Heart left ventricle (tissue), 16 donors: Measurements from ENCODE around the gene FBXO33. TPM values are rescaled to one million over a fixed set of nuclear protein-coding genes. Genes with fewer than 3 reads are reported as not detected.

Experiments
- ATAC-seq, 4 donors: fragments of 200-7000 bp; cut with Tn5 transposase; one replicate each; pipeline ENCODE4 v1.9.1; 2020 to 2022; ENCODE audit warnings: moderate library complexity in 4 of 4, mild to moderate bottlenecking in 3 of 4, moderate number of reproducible peaks in 1 of 4
- DNase-seq, 5 donors: peaks; one replicate each; pipeline ENCODE4 v3.0.0-alpha.2; 2020
- H3K27ac ChIP-seq, 12 donors: fragments of 200-600 bp; sonication (generic) in 4 of 12; one replicate each; pipeline versions ENCODE4 v1.5.0 to v1.8.0; 2016 to 2022; ENCODE audit warnings: mild to moderate bottlenecking in 2 of 12
- H3K27me3 ChIP-seq, 9 donors: fragments of 200-600 bp; sonication (generic) in 2 of 9; one replicate each; pipeline versions ENCODE4 v1.5.1 to v1.8.0; 2016 to 2022; ENCODE audit warnings: mild to moderate bottlenecking in 3 of 9
- H3K36me3 ChIP-seq, 9 donors: fragments of 200-600 bp; sonication (generic) in 2 of 9; one replicate each; pipeline versions ENCODE4 v1.5.0 to v1.8.0; 2018 to 2022; ENCODE audit warnings: mild to moderate bottlenecking in 2 of 9
- H3K4me1 ChIP-seq, 12 donors: fragments of 200-600 bp; sonication (generic) in 4 of 12; one replicate each; pipeline versions ENCODE4 v1.5.0 to v1.8.0; 2016 to 2022; ENCODE audit warnings: mild to moderate bottlenecking in 3 of 12
- H3K4me3 ChIP-seq, 12 donors: fragments of 200-600 bp; sonication (generic) in 4 of 12; one replicate each; pipeline versions ENCODE4 v1.5.0 to v1.8.0; 2017 to 2022; ENCODE audit warnings: mild to moderate bottlenecking in 9 of 12, moderate library complexity in 4 of 12
- H3K9me3 ChIP-seq, 12 donors: fragments of 200-600 bp; sonication (generic) in 4 of 12; one replicate each; pipeline versions ENCODE4 v1.5.0 to v1.8.0; 2016 to 2022; ENCODE audit warnings: mild to moderate bottlenecking in 1 of 12
- CTCF ChIP-seq, 12 donors: fragments of 200-600 bp; sonication (generic) in 4 of 12; IDR thresholded peaks; one replicate each; pipeline versions ENCODE4 v1.5.0 to v1.8.0; 2018 to 2022; ENCODE audit warnings: antibody characterized with exemption in 12 of 12, mild to moderate bottlenecking in 5 of 12
- POLR2A ChIP-seq, 2 donors: fragments of 450-650 bp; IDR thresholded peaks; one replicate each; pipeline ENCODE4 v1.6.1; 2017; ENCODE audit warnings: antibody characterized with exemption in 2 of 2, mild to moderate bottlenecking in 2 of 2, moderate library complexity in 2 of 2
- WGBS, 4 donors: extraction: QIAGEN DNeasy Blood & Tissue Kit in 2 of 4; methylation state at CpG; one replicate each; pipeline versions ENCODE4 v1.1.5 to v1.1.7; 2013 to 2018; 5-methylcytosine and 5-hydroxymethylcytosine counted together
- intact Hi-C, 10 donors: fragments of 100-400 bp; cut with DNase I; formaldehyde crosslinking; loops; one replicate each; pipeline versions ENCODE4 v1.11.1 to v1.14.2; 2022
- polyA plus RNA-seq, 2 donors: library from polyadenylated mRNA; stranded (reverse); fragments of 200-250 nt; gene quantifications; one replicate each; pipeline ENCODE4 v1.2.3, GENCODE V29; 2013
- total RNA-seq, 9 donors: library from RNA; depleted of rRNA in 2 of 9; stranded (reverse); fragments of >200 nt in 2 of 9; fragmentation: NEBNext Ultra II Directional in 3 of 9; extraction: Animal tissue kit (Norgen Biotek cat#: 25700) in 3 of 9; gene quantifications; one replicate each; pipeline versions ENCODE4 v1.1.0 to v1.2.4, GENCODE V29; 2016 to 2023
- donor health status: ischemic (EF 13 %, LVEDD 7.1; RV severe dilation, severe dysfunction).
- donor health status: healthy with polysubstance abuse.
- donor health status: DM: no; HTN: yes; CAD: no.
- donor health status: DM: no; HTN: no; CAD: no.
- donor health status: ischemic (EF 25% LVEDD 6.9; RV normal size, moderate dysfunction).
- donor health status: ischemic (EF 25% LVEDD 5.7; RV mildly dilated, moderate dysfunction).
- donor health status: healthy.
- donor health status: DM: yes; HTN: yes; CAD: no.
- donor health status: ischemic (EF 35%, LVEDD 5.7; RV mildly dilated, moderate dysfunction).
- donor health status: nonischemic (EF 11% LVEDD 7.7; RV severe dilation, severe dysfunction).
- donor health status: DM: yes; HTN: yes; CAD: no.
- donor health status: PGD.
- donor health status: ischemic (EF 29% LVEDD 5.4; RV normal size, mild dysfunction).
- donor health status: nonischemic (EF 23%, LVEDD 6.1; RV moderate dilation, normal function).

Gene FBXO33
- total and polyA plus RNA-seq, 11 donors = 2.5 to 8.4 (median 5.8) TPM

- DNase-seq = no peak
- Histone ChIP-seq H3K4me3 (no peak overlapping the region), H3K27me3 (no peaks in the 10 kb centered on the region), H3K4me1 (peaks cover 0 to 6% (median 0%) of the 10 kb centered on the region in 12 donors), H3K9me3 (no peaks in the 10 kb centered on the region), H3K36me3 (no peaks in the 10 kb centered on the region), H3K27ac (no peak overlapping the region)
- ATAC-seq = no peak
- TF ChIP-seq POLR2A (IDR thresholded peaks at IDR 0.05) (no peak), CTCF (IDR thresholded peaks at IDR 0.05) (no peak)
- 51 to 68% (median 58%) methylated on average over 4 of the region's 4 CpGs for WGBS, 4 donors
- intact Hi-C loops = no loop called here
Measured at GRCh38 chr14:39447175-39447661, 15.0 kb upstream of the FBXO33 start.

- intact Hi-C loops = no loop called here
- peaks cover 0 to 6% (median 0%) of the 10 kb centered on the region in 12 donors for H3K4me1 ChIP-seq
- H3K27ac ChIP-seq = no peak overlapping the region
- peaks cover 0 to 6% (median 0%) of the 10 kb centered on the region in 12 donors for H3K9me3 ChIP-seq
- 94 to 100% (median 96%) methylated on average over 1 of the region's 1 CpG for WGBS, 4 donors
- H3K36me3 ChIP-seq = no peaks in the 10 kb centered on the region
- DNase-seq = no peak
- no peaks in the 10 kb centered on the region for H3K27me3 ChIP-seq
- ATAC-seq = no peak
- no peak overlapping the region for H3K4me3 ChIP-seq
- TF ChIP-seq POLR2A (IDR thresholded peaks at IDR 0.05) (no peak), CTCF (IDR thresholded peaks at IDR 0.05) (no peak)
Measured at GRCh38 chr14:39446131-39446744, 14.0 kb upstream of the FBXO33 start.

GRCh38 chr14:39442293-39442692, 10.1 kb upstream of the FBXO33 start:
- Histone ChIP-seq H3K36me3 (no peaks in the 10 kb centered on the region), H3K4me1 (peaks cover 0 to under 1% (median 0%) of the 10 kb centered on the region in 12 donors), H3K27ac (no peak overlapping the region), H3K4me3 (no peak overlapping the region), H3K27me3 (no peaks in the 10 kb centered on the region), H3K9me3 (peaks cover 0 to 6% (median 0%) of the 10 kb centered on the region in 12 donors)
- DNase-seq (peak in 2 of 5 donors; percentile 24 to 26), ATAC-seq (peak in 2 of 4 donors; percentile 20 to 45)
- TF ChIP-seq POLR2A (IDR thresholded peaks at IDR 0.05) = no peak
- no peak for TF ChIP-seq CTCF (IDR thresholded peaks at IDR 0.05)
- WGBS, 4 donors = 94 to 97% (median 95%) methylated on average over 13 to 14 of the region's 14 CpGs
- intact Hi-C loops = no loop called here

- DNase-seq (no peak), ATAC-seq (no peak)
- Histone ChIP-seq H3K36me3 (no peaks in the 10 kb centered on the region), H3K4me1 (no peaks in the 10 kb centered on the region), H3K4me3 (no peak overlapping the region), H3K27ac (no peak overlapping the region), H3K9me3 (peaks cover 0 to 6% (median 0%) of the 10 kb centered on the region in 12 donors), H3K27me3 (no peaks in the 10 kb centered on the region)
- WGBS, 4 donors = 92 to 99% (median 96%) methylated on average over 6 of the region's 6 CpGs
- intact Hi-C loops = no loop called here
- TF ChIP-seq POLR2A (IDR thresholded peaks at IDR 0.05) (no peak), CTCF (IDR thresholded peaks at IDR 0.05) (no peak)
Measured at GRCh38 chr14:39441805-39442204, 9.6 kb upstream of the FBXO33 start.
